Breast epithelium (tissue), 4 donors: ENCODE measurements around the gene SGSM2. TPM values are rescaled to one million over a fixed set of nuclear protein-coding genes. Genes with fewer than 3 reads are reported as not detected.

ENCODE experiments used
- DNase-seq, 2 donors: peaks; one replicate each; pipeline ENCODE4 v3.0.0-alpha.2; 2019; ENCODE audit warnings: low spot score in 2 of 2
- H3K27ac ChIP-seq, 2 donors: fragments of 200-600 bp; sonication (generic) in 1 of 2; one replicate each; pipeline ENCODE4 v1.5.1; 2016 to 2019; ENCODE audit warnings: mild to moderate bottlenecking in 1 of 2
- H3K27me3 ChIP-seq, 2 donors: fragments of 200-600 bp; sonication (generic) in 1 of 2; one replicate each; pipeline versions ENCODE4 v1.5.1 to v1.6.0; 2017 to 2019; ENCODE audit warnings: control low read depth in 1 of 2, mild to moderate bottlenecking in 1 of 2
- H3K36me3 ChIP-seq: fragments of 200-600 bp; one replicate; pipeline ENCODE4 v1.5.1; 2019
- H3K4me1 ChIP-seq, 2 donors: fragments of 200-600 bp; sonication (generic); one replicate each; pipeline ENCODE4 v1.5.1; 2016 to 2019; ENCODE audit warnings: control low read depth in 1 of 2
- H3K4me3 ChIP-seq, 3 donors: fragments of 200-600 bp; sonication (generic); 1 replicate in 2 of 3; 2 replicates in 1 of 3; pipeline ENCODE4 v1.5.1; 2016 to 2019; ENCODE audit warnings: mild to moderate bottlenecking in 3 of 3, moderate library complexity in 2 of 3
- H3K9me3 ChIP-seq, 2 donors: fragments of 200-600 bp; sonication (generic) in 1 of 2; one replicate each; pipeline ENCODE4 v1.5.1; 2016 to 2019; ENCODE audit warnings: control low read depth in 1 of 2
- POLR2A ChIP-seq: fragments of 450-650 bp; IDR thresholded peaks from one replicate; pipeline ENCODE4 v1.6.1; 2016; ENCODE audit warnings: antibody characterized with exemption, mild to moderate bottlenecking, moderate library complexity
- POLR2AphosphoS5 ChIP-seq, 3 donors: sonication (generic); formaldehyde crosslinking; IDR thresholded peaks; one replicate each; pipeline ENCODE4 v1.6.1; 2017; ENCODE audit warnings: antibody characterized with exemption in 3 of 3
- intact Hi-C: fragments of 100-400 bp; cut with DNase I; formaldehyde crosslinking; loops from one replicate; pipeline ENCODE4 v1.15.1; 2023; ENCODE audit warnings: low total_unique reads
- total RNA-seq, 3 donors: library from RNA; depleted of rRNA; stranded (reverse); fragments of >200 nt; gene quantifications; one replicate each; pipeline ENCODE4 v1.1.0, GENCODE V29; 2016
- TF ChIP-seq, protein P1 (sequence below), 3 donors: fragments of 450-650 bp; IDR thresholded peaks; one replicate each; pipeline ENCODE4 v1.5.1; 2016 to 2017; ENCODE audit warnings: antibody characterized with exemption in 3 of 3, mild to moderate bottlenecking in 3 of 3, moderate library complexity in 3 of 3

Gene SGSM2
- total RNA-seq, 3 donors from 2014 or later = 27.8 to 125 (median 85.5) TPM

- H3K27ac ChIP-seq = peak overlapping the region; percentile 84 to 88
- no peak for TF ChIP-seq POLR2AphosphoS5 (IDR thresholded peaks at IDR 0.05)
- TF ChIP-seq POLR2A = no peak
- TF ChIP-seq, protein P1, sequence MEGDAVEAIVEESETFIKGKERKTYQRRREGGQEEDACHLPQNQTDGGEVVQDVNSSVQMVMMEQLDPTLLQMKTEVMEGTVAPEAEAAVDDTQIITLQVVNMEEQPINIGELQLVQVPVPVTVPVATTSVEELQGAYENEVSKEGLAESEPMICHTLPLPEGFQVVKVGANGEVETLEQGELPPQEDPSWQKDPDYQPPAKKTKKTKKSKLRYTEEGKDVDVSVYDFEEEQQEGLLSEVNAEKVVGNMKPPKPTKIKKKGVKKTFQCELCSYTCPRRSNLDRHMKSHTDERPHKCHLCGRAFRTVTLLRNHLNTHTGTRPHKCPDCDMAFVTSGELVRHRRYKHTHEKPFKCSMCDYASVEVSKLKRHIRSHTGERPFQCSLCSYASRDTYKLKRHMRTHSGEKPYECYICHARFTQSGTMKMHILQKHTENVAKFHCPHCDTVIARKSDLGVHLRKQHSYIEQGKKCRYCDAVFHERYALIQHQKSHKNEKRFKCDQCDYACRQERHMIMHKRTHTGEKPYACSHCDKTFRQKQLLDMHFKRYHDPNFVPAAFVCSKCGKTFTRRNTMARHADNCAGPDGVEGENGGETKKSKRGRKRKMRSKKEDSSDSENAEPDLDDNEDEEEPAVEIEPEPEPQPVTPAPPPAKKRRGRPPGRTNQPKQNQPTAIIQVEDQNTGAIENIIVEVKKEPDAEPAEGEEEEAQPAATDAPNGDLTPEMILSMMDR (IDR thresholded peaks at IDR 0.05) = no peak
- no peaks in the 10 kb centered on the region for H3K36me3 ChIP-seq
- H3K4me3 ChIP-seq = peak overlapping the region in 2 of 3 donors; percentile 53 to 59
- H3K27me3 ChIP-seq = no peaks in the 10 kb centered on the region
- no peak for DNase-seq
- no peaks in the 10 kb centered on the region for H3K9me3 ChIP-seq
- H3K4me1 ChIP-seq = peaks cover 0 to 7% of the 10 kb centered on the region in 2 donors
- intact Hi-C loops = no loop called here
Observed at GRCh38 chr17:2376107-2376506, 38.8 kb downstream of the SGSM2 start.

GRCh38 chr17:2377659-2378058 lies 40.4 kb downstream of the SGSM2 start:
- H3K36me3 ChIP-seq = no peaks in the 10 kb centered on the region
- intact Hi-C loops = no loop called here

GRCh38 chr17:2378905-2379304 lies 41.6 kb downstream of the SGSM2 start:
- H3K27ac ChIP-seq = peak overlapping the region in 1 of 2 donors; percentile 15
- no peaks in the 10 kb centered on the region for H3K9me3 ChIP-seq
- H3K4me3 ChIP-seq = no peak overlapping the region
- H3K36me3 ChIP-seq = no peaks in the 10 kb centered on the region
- DNase-seq = no peak
- no peak for TF ChIP-seq POLR2AphosphoS5 (IDR thresholded peaks at IDR 0.05)
- TF ChIP-seq, protein P1 (IDR thresholded peaks at IDR 0.05) = no peak
- TF ChIP-seq POLR2A = no peak
- peaks cover 0 to 5% of the 10 kb centered on the region in 2 donors for H3K4me1 ChIP-seq
- H3K27me3 ChIP-seq = no peaks in the 10 kb centered on the region
- intact Hi-C loops = no loop called here

More at GRCh38 chr17:2377659-2378058, 40.4 kb downstream of the SGSM2 start:
- TF ChIP-seq, protein P1 (IDR thresholded peaks at IDR 0.05) = no peak
- TF ChIP-seq POLR2AphosphoS5 (IDR thresholded peaks at IDR 0.05) = no peak
- H3K27me3 ChIP-seq = no peaks in the 10 kb centered on the region
- no peaks in the 10 kb centered on the region for H3K9me3 ChIP-seq
- H3K4me3 ChIP-seq = peak overlapping the region in 1 of 3 donors; percentile 53
- no peak for DNase-seq
- peaks cover 0 to 11% of the 10 kb centered on the region in 2 donors for H3K4me1 ChIP-seq
- peak overlapping the region; percentile 19 to 21 for H3K27ac ChIP-seq

DNA sequence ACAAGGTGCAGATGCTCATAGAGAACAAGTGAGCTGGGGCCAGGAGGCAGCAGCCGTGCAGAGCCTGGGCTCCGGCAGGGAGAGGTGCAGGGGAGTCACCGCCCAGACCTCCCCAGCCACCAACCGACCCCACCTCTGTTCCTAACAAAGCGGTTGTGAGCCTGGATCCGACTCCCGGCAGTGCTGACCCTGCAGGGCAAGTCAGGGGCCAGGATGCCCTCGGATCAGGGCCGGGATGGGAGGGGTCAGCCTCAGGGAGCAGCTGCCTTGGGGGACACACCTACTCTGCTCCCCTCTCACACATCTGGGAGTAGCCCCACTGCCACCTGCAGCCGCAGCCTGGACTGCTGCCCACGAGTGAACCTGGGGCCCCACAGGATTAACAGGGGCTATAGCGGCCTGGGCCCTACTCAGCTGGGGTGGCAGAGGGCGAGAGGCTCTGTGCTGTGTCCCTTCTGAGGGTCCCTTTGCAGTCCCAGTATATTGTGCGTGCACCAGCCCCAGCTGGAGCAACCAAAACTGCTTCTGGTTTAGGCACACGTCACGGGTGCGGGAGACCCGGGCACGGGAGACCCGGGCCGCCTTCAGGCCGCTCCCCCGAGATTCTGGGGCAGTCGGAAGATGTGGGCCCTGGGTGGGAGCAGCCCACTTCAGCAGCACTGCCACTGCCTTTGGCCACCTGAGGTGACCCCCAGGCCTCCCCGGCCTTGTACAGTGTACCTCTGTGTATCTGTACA lies 42.4 kb downstream of the SGSM2 start:
- Histone ChIP-seq H3K27me3 (no peaks in the 10 kb centered on the region), H3K9me3 (no peaks in the 10 kb centered on the region), H3K4me1 (peaks cover 0 to 4% of the 10 kb centered on the region in 2 donors), H3K4me3 (no peak overlapping the region), H3K36me3 (no peaks in the 10 kb centered on the region), H3K27ac (peak overlapping the region; percentile 15 to 61)
- TF ChIP-seq, protein P1 (IDR thresholded peaks at IDR 0.05) = no peak
- TF ChIP-seq POLR2A (no peak), POLR2AphosphoS5 (IDR thresholded peaks at IDR 0.05) (no peak)
- no peak for DNase-seq
- intact Hi-C loops = loop anchor here (5.0 kb wide), 1 partner anchor 38 kb away; no protein-coding TSS in a partner anchor

DNA sequence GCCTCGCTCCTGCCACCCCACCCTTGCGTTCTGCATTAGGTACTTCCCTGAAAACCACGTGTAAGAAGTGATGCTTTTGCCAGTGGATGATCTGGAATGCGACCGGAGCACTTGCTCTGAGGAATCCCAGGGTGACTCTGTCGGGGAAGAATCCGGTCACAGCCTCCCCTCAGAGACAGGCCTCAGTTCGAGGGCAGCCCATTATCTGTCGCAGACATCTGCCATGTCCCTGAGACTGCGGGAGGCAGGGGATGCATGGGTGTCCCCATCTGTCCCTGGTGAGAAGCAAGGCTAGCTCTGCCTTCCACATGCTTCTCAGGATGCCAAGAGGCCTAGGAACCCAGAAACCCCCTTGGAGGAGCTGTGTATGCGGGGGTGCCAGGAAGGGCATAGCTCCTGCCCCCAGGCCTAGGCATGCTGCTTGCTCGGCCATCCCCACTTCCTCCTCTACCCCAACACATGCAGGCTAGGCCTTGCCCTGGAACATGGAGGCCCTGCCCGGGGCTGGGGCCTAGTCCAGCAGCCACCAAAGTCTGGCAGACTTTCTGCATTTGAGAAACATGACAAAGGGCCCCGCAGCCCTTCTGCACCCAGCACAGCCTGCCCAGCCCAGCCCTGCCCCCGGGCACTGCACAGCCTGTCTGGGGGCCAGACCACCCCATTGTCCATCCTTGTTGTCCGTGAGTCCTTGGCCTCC lies 43.1 kb downstream of the SGSM2 start:
- no peak for TF ChIP-seq POLR2A
- TF ChIP-seq POLR2AphosphoS5 (IDR thresholded peaks at IDR 0.05) = no peak
- TF ChIP-seq, protein P1 (IDR thresholded peaks at IDR 0.05) = no peak
- intact Hi-C loops = loop anchor here (5.0 kb wide), 1 partner anchor 37 kb away; no protein-coding TSS in a partner anchor
- H3K36me3 ChIP-seq = no peaks in the 10 kb centered on the region
- no peak for DNase-seq
- no peaks in the 10 kb centered on the region for H3K9me3 ChIP-seq
- H3K4me3 ChIP-seq = no peak overlapping the region
- no peaks in the 10 kb centered on the region for H3K27me3 ChIP-seq
- peak overlapping the region; percentile 15 to 61 for H3K27ac ChIP-seq
- H3K4me1 ChIP-seq = peaks cover 0 to 4% of the 10 kb centered on the region in 2 donors
